Endothelial cell of umbilical vein (primary cell): ENCODE measurements around the gene WWC1. TPM values are rescaled to one million over a fixed set of nuclear protein-coding genes. Genes with fewer than 3 reads are reported as not detected.

Experiments
- BruUV-seq: library from RNA; stranded (reverse); fragments of 400-500 nt; replicated peaks from 2 replicates; lab custom pipeline; 2021; lab: Mats Ljungman, UMichigan
- CTCF ChIA-PET: fragments of 300-600, 350-600 bp; sonication (Branson Sonifier 250); formaldehyde crosslinking; loops from one replicate; lab custom pipeline; 2021; ENCODE audit warnings: antibody characterized with exemption, inconsistent platforms; lab: Charles Lee
- POLR2A ChIA-PET: fragments of 300-600, 350-600 bp; sonication (Branson Sonifier 250); formaldehyde crosslinking; loops from one replicate; lab custom pipeline; 2021; ENCODE audit warnings: antibody characterized with exemption, inconsistent platforms; lab: Charles Lee
- DNase-seq: peaks from one replicate; pipeline ENCODE4 v3.0.0-alpha.2; 2011; ENCODE audit warnings: low read depth, low spot score
- FAIRE-seq: peaks from 2 replicates; lab custom pipeline; 2011; peaks lifted over from hg19 to GRCh38; lab: Jason Lieb, UNC
- H2AFZ ChIP-seq: 2 replicates; pipeline ENCODE4 v1.6.0; 2012; ENCODE audit warnings: low read depth, low read length, control low read depth, inconsistent platforms
- H3K27ac ChIP-seq: 2 replicates; pipeline ENCODE4 v1.5.1; 2011; ENCODE audit warnings: low read depth, mild to moderate bottlenecking, control low read depth, low read length, moderate library complexity; ENCODE audit not compliant: insufficient read depth
- H3K27me3 ChIP-seq, 2 experiments: 2 replicates each; pipeline versions ENCODE4 v1.6.0 to v1.6.1; 2011; ENCODE audit warnings: low read length in 2 of 2, mixed read lengths in 1 of 2; ENCODE audit not compliant: control insufficient read depth in 2 of 2, insufficient read depth in 2 of 2
- H3K36me3 ChIP-seq, 2 experiments: 2 replicates in 1 of 2; 3 replicates in 1 of 2; pipeline ENCODE4 v1.5.1; 2011; ENCODE audit warnings: low read length in 2 of 2, mild to moderate bottlenecking in 1 of 2, moderate library complexity in 1 of 2; ENCODE audit not compliant: control insufficient read depth in 2 of 2, insufficient read depth in 2 of 2; ENCODE audit errors: extremely low read depth in 1 of 2
- H3K4me1 ChIP-seq: 3 replicates; pipeline ENCODE4 v1.5.1; 2011; ENCODE audit warnings: mild to moderate bottlenecking, low read length; ENCODE audit not compliant: control insufficient read depth, insufficient read depth; ENCODE audit errors: extremely low read depth
- H3K4me2 ChIP-seq: 2 replicates; pipeline ENCODE4 v1.6.1; 2011; ENCODE audit warnings: low read length, control low read depth, mixed read lengths; ENCODE audit not compliant: insufficient read depth
- H3K4me3 ChIP-seq, 3 experiments: fragments of 200-600 bp in 1 of 3; sonication (generic), shearing (Covaris generic) in 1 of 3; replicated peaks in 1 of 3; 2 replicates each; pipeline ENCODE4 v1.5.1; 2011 to 2016; ENCODE audit warnings: control low read depth in 3 of 3, low read length in 3 of 3, mild to moderate bottlenecking in 2 of 3, inconsistent platforms in 1 of 3, low read depth in 1 of 3, moderate library complexity in 1 of 3; ENCODE audit not compliant: insufficient read depth in 1 of 3
- H3K79me2 ChIP-seq: 2 replicates; pipeline ENCODE4 v1.6.0; 2012; ENCODE audit warnings: low read length, inconsistent platforms; ENCODE audit not compliant: control insufficient read depth, insufficient read depth
- H3K9ac ChIP-seq: replicated peaks from 2 replicates; pipeline ENCODE3; 2011; ENCODE audit warnings: low read length, control low read depth; ENCODE audit not compliant: insufficient read depth; ENCODE audit errors: extremely low read depth
- H3K9me1 ChIP-seq: replicated peaks from 3 replicates; pipeline ENCODE4 v1.6.0; 2011; ENCODE audit warnings: mild to moderate bottlenecking, low read length; ENCODE audit not compliant: control insufficient read depth, insufficient read depth; ENCODE audit errors: extremely low read depth
- H3K9me3 ChIP-seq: replicated peaks from 2 replicates; pipeline ENCODE4 v1.5.1; 2012; ENCODE audit warnings: low read length, inconsistent platforms; ENCODE audit not compliant: control insufficient read depth, insufficient read depth
- H4K20me1 ChIP-seq: replicated peaks from 2 replicates; pipeline ENCODE3; 2011; ENCODE audit warnings: mild to moderate bottlenecking, low read length; ENCODE audit not compliant: control insufficient read depth, insufficient read depth; ENCODE audit errors: extremely low read depth
- EZH2 ChIP-seq: IDR thresholded peaks from 2 replicates; pipeline ENCODE4 v1.6.1; 2012; ENCODE audit warnings: borderline replicate concordance, low read depth, mild to moderate bottlenecking, moderate library complexity, low read length, inconsistent platforms; ENCODE audit not compliant: severe bottlenecking
- FOS ChIP-seq: IDR thresholded peaks from 2 replicates; pipeline ENCODE4 v1.6.1; 2011; ENCODE audit warnings: mild to moderate bottlenecking, low read length, moderate library complexity, borderline replicate concordance; ENCODE audit not compliant: insufficient read depth
- GATA2 ChIP-seq: IDR thresholded peaks from 2 replicates; pipeline ENCODE4 v1.7.0; 2011; ENCODE audit warnings: low read depth, mild to moderate bottlenecking, moderate library complexity, mixed read lengths, low read length; ENCODE audit not compliant: insufficient read length, insufficient read depth
- JUN ChIP-seq: IDR thresholded peaks from 2 replicates; pipeline ENCODE4 v1.6.1; 2011; ENCODE audit warnings: borderline replicate concordance, low read depth; ENCODE audit not compliant: insufficient read length, insufficient read depth
- MYC ChIP-seq: IDR thresholded peaks from one replicate; pipeline ENCODE4 v1.6.1; 2011; ENCODE audit warnings: mild to moderate bottlenecking, low read depth, low read length
- POLR2A ChIP-seq: IDR thresholded peaks from 2 replicates; pipeline ENCODE4 v1.6.1; 2012; ENCODE audit warnings: low read depth, mild to moderate bottlenecking, control low read depth, low read length
- POLR2AphosphoS5 ChIP-seq: IDR thresholded peaks from 2 replicates; pipeline ENCODE4 v1.6.1; 2012; ENCODE audit warnings: low read depth, mild to moderate bottlenecking, control low read depth, low read length, moderate library complexity; ENCODE audit not compliant: insufficient read depth
- dilution Hi-C: fragments of 300-500 bp; cut with MboI; formaldehyde crosslinking; loops from one replicate; pipeline ENCODE4 v1.15.0; 2019; ENCODE audit warnings: low sequenced_read_pairs; ENCODE audit not compliant: extremely low pct_ligation_motif_present
- intact Hi-C: fragments of 100-400 bp; cut with micrococcal nuclease; formaldehyde crosslinking; loops from one replicate; pipeline ENCODE4 v1.10.0; 2022
- polyA plus RNA-seq, 4 experiments: library from polyadenylated mRNA; depleted of rRNA in 3 of 4; stranded (reverse) in 3 of 4; unstranded in 1 of 4; fragments of >200 nt; gene quantifications; 2 replicates each; pipeline versions ENCODE4 v1.2.1 to v1.2.3, GENCODE V29; 2011 to 2012; ENCODE audit warnings: missing spikeins in 1 of 4
- total RNA-seq: library from RNA; stranded (reverse); gene quantifications from 2 replicates; pipeline ENCODE4 v1.2.3, GENCODE V29; 2021
- TF ChIP-seq, protein P1 (sequence below), 2 donors: IDR thresholded peaks; 1 replicate in 1 of 2; 2 replicates in 1 of 2; pipeline ENCODE4 v1.5.1; 2011; ENCODE audit warnings: low read length in 2 of 2, mild to moderate bottlenecking in 2 of 2, moderate library complexity in 2 of 2, control low read depth in 1 of 2, inconsistent platforms in 1 of 2, low read depth in 1 of 2; ENCODE audit not compliant: insufficient read depth in 1 of 2; ENCODE audit errors: extremely low read depth in 1 of 2
- TF ChIP-seq, protein P2 (sequence below): IDR thresholded peaks from 2 replicates; pipeline ENCODE4 v1.6.1; 2011; ENCODE audit not compliant: insufficient read depth, insufficient read length

The WWC1 gene
- total and polyA plus RNA-seq, 2 donors (not counting 3 experiments of a cell fraction or from before 2014, with no cell fraction given), result 0.03 to 0.91 TPM

DNA sequence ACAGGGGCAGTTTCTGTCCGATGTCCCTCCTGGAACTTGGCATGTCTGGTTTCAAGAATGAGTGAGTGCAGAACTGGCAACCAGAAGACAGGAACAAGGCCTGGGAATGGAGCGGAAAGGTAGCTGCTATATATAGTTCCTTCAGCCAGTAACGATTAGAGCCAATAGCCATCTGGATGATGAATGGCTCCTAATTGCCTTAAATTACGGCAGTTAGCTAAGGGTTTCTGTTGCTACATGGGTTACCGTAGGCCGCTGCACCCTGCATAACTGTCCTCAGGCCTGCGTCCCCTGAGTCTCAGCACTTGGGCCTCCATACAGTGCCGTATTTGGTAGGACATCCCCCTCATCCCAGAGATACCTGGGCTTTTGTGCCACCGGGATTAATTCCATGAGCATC lies 29.4 kb downstream of the WWC1 start:
- no TSS peak for BruUV-seq
- no peak overlapping the region for H2AFZ ChIP-seq
- POLR2A ChIA-PET, result no interaction called here
- intact Hi-C loops (no loop called here), dilution Hi-C loops (no loop called here)
- DNase-seq, result no peak
- no peaks in the 10 kb centered on the region for H3K27me3 ChIP-seq
- H3K36me3 ChIP-seq, result no peaks in the 10 kb centered on the region
- H3K4me1 ChIP-seq, result peaks cover 4% of the 10 kb centered on the region
- no peak overlapping the region for H3K4me3 ChIP-seq
- TF ChIP-seq POLR2A (no peak), FOS (no peak), JUN (no peak), MYC (no peak), POLR2AphosphoS5 (no peak), EZH2 (no peak), GATA2 (no peak)
- TF ChIP-seq, protein P1, sequence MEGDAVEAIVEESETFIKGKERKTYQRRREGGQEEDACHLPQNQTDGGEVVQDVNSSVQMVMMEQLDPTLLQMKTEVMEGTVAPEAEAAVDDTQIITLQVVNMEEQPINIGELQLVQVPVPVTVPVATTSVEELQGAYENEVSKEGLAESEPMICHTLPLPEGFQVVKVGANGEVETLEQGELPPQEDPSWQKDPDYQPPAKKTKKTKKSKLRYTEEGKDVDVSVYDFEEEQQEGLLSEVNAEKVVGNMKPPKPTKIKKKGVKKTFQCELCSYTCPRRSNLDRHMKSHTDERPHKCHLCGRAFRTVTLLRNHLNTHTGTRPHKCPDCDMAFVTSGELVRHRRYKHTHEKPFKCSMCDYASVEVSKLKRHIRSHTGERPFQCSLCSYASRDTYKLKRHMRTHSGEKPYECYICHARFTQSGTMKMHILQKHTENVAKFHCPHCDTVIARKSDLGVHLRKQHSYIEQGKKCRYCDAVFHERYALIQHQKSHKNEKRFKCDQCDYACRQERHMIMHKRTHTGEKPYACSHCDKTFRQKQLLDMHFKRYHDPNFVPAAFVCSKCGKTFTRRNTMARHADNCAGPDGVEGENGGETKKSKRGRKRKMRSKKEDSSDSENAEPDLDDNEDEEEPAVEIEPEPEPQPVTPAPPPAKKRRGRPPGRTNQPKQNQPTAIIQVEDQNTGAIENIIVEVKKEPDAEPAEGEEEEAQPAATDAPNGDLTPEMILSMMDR (IDR thresholded peaks at IDR 0.05; ENCODE audit: extremely low read depth in 1 of 2, insufficient read depth in 1 of 2, low read depth in 1 of 2, low read length in 2 of 2), result no peak
- TF ChIP-seq, protein P2, sequence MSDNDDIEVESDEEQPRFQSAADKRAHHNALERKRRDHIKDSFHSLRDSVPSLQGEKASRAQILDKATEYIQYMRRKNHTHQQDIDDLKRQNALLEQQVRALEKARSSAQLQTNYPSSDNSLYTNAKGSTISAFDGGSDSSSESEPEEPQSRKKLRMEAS, result no peak
- no peak overlapping the region for H3K4me2 ChIP-seq
- H4K20me1 ChIP-seq, result no peaks in the 10 kb centered on the region
- no peaks in the 10 kb centered on the region for H3K9me1 ChIP-seq
- H3K27ac ChIP-seq, result no peak overlapping the region
- FAIRE-seq, result no peak
- no peaks in the 10 kb centered on the region for H3K9me3 ChIP-seq
- no peak overlapping the region for H3K9ac ChIP-seq
- H3K79me2 ChIP-seq, result no peaks in the 10 kb centered on the region
- CTCF ChIA-PET, result interaction anchor here (0.7 kb wide), 1 partner anchor 690 kb away, joined by 3 read pairs; no protein-coding TSS in a partner anchor
